Measurements from ENCODE around the gene ERGIC1. TPM values are rescaled to one million over a fixed set of nuclear protein-coding genes. Genes with fewer than 3 reads are reported as not detected.

ERGIC1 gene
- total RNA-seq, 4 donors from 2014 or later, result 116 to 172 (median 144) TPM

- Histone ChIP-seq H3K36me3 (peaks cover 0 to 10% of the 10 kb centered on the region in 2 donors), H3K4me1 (peaks cover 17 to 80% (median 41%) of the 10 kb centered on the region in 3 donors), H3K27me3 (no peaks in the 10 kb centered on the region), H3K27ac (peak overlapping the region; percentile 95 to 97 (median 96)), H3K4me3 (no peak overlapping the region), H3K9me3 (no peaks in the 10 kb centered on the region)
- no peak for ATAC-seq
- TF ChIP-seq POLR2A (IDR thresholded peaks at IDR 0.05) (no peak), EP300 (IDR thresholded peaks at IDR 0.05) (no peak), CTCF (IDR thresholded peaks at IDR 0.05) (no peak), POLR2AphosphoS5 (IDR thresholded peaks at IDR 0.05) (no peak)
- 56 to 61% methylated on average over 7 to 15 of the region's 26 CpGs for WGBS, 2 donors (ENCODE audit: low coverage in 1 of 2)
Measured at GRCh38 chr5:172905346-172906140, 71.5 kb downstream of the ERGIC1 start.

- TF ChIP-seq POLR2A (IDR thresholded peaks at IDR 0.05) (no peak), CTCF (IDR thresholded peaks at IDR 0.05) (no peak), EP300 (IDR thresholded peaks at IDR 0.05) (no peak), POLR2AphosphoS5 (IDR thresholded peaks at IDR 0.05) (no peak)
- ATAC-seq, result no peak
- Histone ChIP-seq H3K27ac (peak overlapping the region; percentile 95 to 97 (median 96)), H3K27me3 (no peaks in the 10 kb centered on the region), H3K4me3 (no peak overlapping the region), H3K9me3 (no peaks in the 10 kb centered on the region), H3K4me1 (peaks cover 17 to 79% (median 41%) of the 10 kb centered on the region in 3 donors), H3K36me3 (peaks cover 0 to 15% of the 10 kb centered on the region in 2 donors)
- 24 to 38% methylated on average over 2 to 5 of the region's 6 CpGs for WGBS, 2 donors (ENCODE audit: low coverage in 1 of 2)
Measured at GRCh38 chr5:172906436-172906835, 72.4 kb downstream of the ERGIC1 start.

GRCh38 chr5:172906888-172907287, 72.8 kb downstream of the ERGIC1 start:
- Histone ChIP-seq H3K27ac (peak overlapping the region; percentile 95 to 97 (median 96)), H3K9me3 (no peaks in the 10 kb centered on the region), H3K4me3 (no peak overlapping the region), H3K27me3 (no peaks in the 10 kb centered on the region), H3K4me1 (peaks cover 17 to 79% (median 40%) of the 10 kb centered on the region in 3 donors), H3K36me3 (peaks cover 0 to 15% of the 10 kb centered on the region in 2 donors)
- TF ChIP-seq POLR2AphosphoS5 (IDR thresholded peaks at IDR 0.05) (no peak), CTCF (IDR thresholded peaks at IDR 0.05) (peak in 1 of 4 experiments; percentile 17), EP300 (IDR thresholded peaks at IDR 0.05) (no peak), POLR2A (IDR thresholded peaks at IDR 0.05) (no peak)
- no peak for ATAC-seq
- WGBS, 2 donors (ENCODE audit: low coverage in 1 of 2), result 20 to 44% methylated on average over 1 to 7 of the region's 10 CpGs

GRCh38 chr5:172907657-172908056, 73.6 kb downstream of the ERGIC1 start:
- TF ChIP-seq POLR2A (IDR thresholded peaks at IDR 0.05), result no peak
- no peak for ATAC-seq
- H3K4me3 ChIP-seq, result no peak overlapping the region
- peak overlapping the region; percentile 95 to 97 (median 96) for H3K27ac ChIP-seq
- no peaks in the 10 kb centered on the region for H3K9me3 ChIP-seq
- WGBS, 2 donors (ENCODE audit: low coverage in 1 of 2), result 90% methylated on average over 3 of the region's 4 CpGs; no CpG with 5 or more reads in 1 of the 2 donors
- H3K27me3 ChIP-seq, result no peaks in the 10 kb centered on the region
- peaks cover 0 to 22% of the 10 kb centered on the region in 2 donors for H3K36me3 ChIP-seq
- peaks cover 12 to 79% (median 34%) of the 10 kb centered on the region in 3 donors for H3K4me1 ChIP-seq

GRCh38 chr5:172908662-172909061, 74.6 kb downstream of the ERGIC1 start:
- H3K4me3 ChIP-seq, result no peak overlapping the region
- H3K36me3 ChIP-seq, result peaks cover 0 to 32% of the 10 kb centered on the region in 2 donors
- no peaks in the 10 kb centered on the region for H3K27me3 ChIP-seq
- TF ChIP-seq CTCF (IDR thresholded peaks at IDR 0.05) (no peak), POLR2A (IDR thresholded peaks at IDR 0.05) (no peak), POLR2AphosphoS5 (IDR thresholded peaks at IDR 0.05) (no peak), EP300 (IDR thresholded peaks at IDR 0.05) (no peak)
- peaks cover 5 to 74% (median 24%) of the 10 kb centered on the region in 3 donors for H3K4me1 ChIP-seq
- peak overlapping the region in 3 of 4 donors; percentile 48 to 95 (median 57) for H3K27ac ChIP-seq
- ATAC-seq, result no peak
- no peaks in the 10 kb centered on the region for H3K9me3 ChIP-seq
- WGBS, 2 donors (ENCODE audit: low coverage in 1 of 2), result 71 to 78% methylated on average over 8 to 10 of the region's 10 CpGs

All from gastroesophageal sphincter (tissue), 4 donors.